Muscle of back (tissue), 11 donors: ENCODE results near the gene DPP8. TPM values are rescaled to one million over a fixed set of nuclear protein-coding genes. Genes with fewer than 3 reads are reported as not detected.
A peak's percentile ranks its signal among the peaks of the same experiment; 100 is the strongest.
"Not testable (repeated sequence)": the region's sequence is repeated elsewhere in the genome, so short reads cannot be mapped to it uniquely, and the experiment has no call there.

Source experiments
- DNase-seq, 3 donors: peaks; one replicate each; pipeline versions ENCODE4 v3.0.0 to v3.0.0-alpha.2; 2013
- polyA plus RNA-seq, 10 donors: library from polyadenylated mRNA; unstranded; fragments of 120-200 nt; gene quantifications; one replicate each; pipeline ENCODE4 v1.2.1, GENCODE V29; 2013; ENCODE audit not compliant: insufficient read length in 10 of 10

The DPP8 gene
- polyA plus RNA-seq, 10 donors = 15.0 to 27.8 (median 20.5) TPM

GRCh38 chr15:65405791-65406423, 111.6 kb downstream of the DPP8 start:
- DNase-seq = no peak

DNA sequence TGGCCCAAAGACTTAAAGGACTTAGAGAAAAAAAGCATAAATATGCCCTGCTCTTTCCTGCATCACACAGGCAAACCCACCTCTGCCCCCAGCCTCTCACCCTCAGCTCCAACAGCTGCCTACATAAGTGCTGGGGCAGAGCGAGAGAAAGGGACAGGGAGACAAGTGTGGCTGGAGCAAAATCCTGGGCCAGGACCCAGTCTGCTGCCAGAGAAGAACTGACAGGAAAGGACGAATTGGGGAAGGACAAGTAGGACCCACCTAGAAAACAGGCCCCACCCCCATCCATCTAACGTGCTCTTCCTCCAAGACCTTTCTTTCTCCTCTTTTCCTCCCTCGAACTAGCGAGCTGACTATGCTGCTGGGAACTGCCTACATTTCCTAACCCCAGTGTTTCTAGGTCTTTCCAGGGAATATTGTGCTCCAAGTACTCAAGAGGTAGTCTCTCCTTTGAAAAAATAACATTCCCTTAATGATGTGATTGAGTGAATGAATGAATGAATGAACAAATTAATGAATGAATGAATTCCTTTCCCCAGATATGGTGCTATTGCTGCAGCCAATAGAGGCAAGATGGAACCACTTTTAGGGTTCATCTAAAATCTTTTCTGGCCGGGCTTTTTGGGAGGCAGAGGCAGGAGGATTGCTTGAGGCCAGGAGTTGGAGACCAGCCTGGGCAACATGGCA, 113.2 kb downstream of the DPP8 start:
- no peak for DNase-seq

GRCh38 chr15:65402961-65403360, 114.5 kb downstream of the DPP8 start:
- peak in 1 of 3 donors; percentile 30 for DNase-seq

DNA sequence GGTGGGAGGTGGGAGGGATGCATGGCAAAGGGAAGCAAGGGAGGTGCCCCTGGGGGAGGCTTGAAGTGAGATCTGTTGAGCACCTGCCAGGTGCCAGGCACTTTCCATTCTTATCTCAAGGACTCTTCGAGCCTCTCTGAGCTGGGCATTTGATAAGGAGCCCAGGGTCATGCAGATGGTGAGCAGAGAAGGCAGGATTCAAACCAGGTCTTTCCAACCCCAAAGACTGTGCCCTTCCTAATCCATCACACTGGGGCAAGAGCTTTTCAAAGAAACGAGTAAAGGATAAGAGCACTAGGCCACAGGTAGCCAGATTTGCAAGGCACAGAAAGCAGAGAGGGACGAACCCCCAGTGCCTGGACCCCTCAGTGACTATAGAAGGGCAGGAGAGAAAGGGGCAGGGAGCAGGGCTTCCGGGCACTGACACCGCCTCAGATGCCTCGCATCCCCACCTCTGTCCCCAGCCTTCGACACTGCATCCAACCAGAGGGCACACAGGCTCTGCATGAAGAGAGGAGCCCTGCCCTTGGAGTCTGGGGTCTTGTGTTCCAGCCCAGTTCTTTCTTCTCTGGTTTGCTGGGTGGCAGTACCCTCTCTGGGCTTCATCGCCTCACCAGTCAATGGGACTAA, 115.8 kb downstream of the DPP8 start:
- DNase-seq = no peak

- DNase-seq = peak in 2 of 3 donors; percentile 82 to 90
Observed at GRCh38 chr15:65400760-65401610, 116.5 kb downstream of the DPP8 start.

DNA sequence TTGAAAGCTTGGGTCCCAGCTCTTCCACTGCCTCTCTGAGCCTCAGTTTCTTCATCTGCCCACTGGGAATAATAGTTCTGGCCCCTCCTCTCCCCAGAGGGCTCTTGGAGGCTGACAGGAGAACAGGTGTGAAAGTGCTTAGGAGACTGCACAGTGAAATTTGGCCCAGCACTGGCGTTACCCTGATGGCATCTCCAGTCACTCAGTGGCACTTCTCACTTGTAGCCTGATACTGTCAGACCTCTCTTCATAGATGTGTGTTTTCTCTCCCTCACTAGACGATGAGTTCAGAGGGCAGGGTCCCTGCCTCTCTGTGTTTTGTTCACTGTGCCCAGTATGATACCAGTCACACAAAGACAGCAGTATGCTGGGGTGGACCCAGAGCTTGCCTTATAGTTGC, 117.5 kb downstream of the DPP8 start:
- DNase-seq = no peak

- no peak for DNase-seq
Observed at GRCh38 chr15:65399001-65399706, 118.3 kb downstream of the DPP8 start.

GRCh38 chr15:65398486-65398885, 119.0 kb downstream of the DPP8 start:
- DNase-seq = not testable (repeated sequence)

GRCh38 chr15:65396965-65397317, 120.5 kb downstream of the DPP8 start:
- DNase-seq = no peak

- no peak for DNase-seq
Observed at GRCh38 chr15:65396283-65396964, 121.1 kb downstream of the DPP8 start.

- no peak for DNase-seq
Observed at GRCh38 chr15:65395567-65396202, 121.8 kb downstream of the DPP8 start.

DNA sequence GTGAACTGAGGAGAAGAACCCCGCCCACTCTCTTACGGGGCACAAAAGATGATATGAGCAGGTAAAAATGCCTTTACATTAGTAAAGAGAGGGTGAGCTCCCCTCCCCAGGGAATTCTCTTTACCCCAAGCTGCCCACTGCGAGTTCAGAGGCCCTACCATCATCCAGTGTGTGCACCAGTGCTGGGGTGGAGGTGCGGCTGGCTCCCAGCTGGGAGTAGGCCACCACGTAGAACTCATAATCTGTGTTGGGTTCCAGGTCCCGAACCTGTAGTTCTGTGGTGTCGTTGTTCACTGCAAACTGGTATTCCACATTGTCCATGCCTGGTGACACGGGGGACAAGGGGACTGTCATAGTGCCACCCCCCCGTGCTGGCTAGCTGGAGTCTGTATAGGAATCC, 122.6 kb downstream of the DPP8 start:
- DNase-seq = no peak

DNA sequence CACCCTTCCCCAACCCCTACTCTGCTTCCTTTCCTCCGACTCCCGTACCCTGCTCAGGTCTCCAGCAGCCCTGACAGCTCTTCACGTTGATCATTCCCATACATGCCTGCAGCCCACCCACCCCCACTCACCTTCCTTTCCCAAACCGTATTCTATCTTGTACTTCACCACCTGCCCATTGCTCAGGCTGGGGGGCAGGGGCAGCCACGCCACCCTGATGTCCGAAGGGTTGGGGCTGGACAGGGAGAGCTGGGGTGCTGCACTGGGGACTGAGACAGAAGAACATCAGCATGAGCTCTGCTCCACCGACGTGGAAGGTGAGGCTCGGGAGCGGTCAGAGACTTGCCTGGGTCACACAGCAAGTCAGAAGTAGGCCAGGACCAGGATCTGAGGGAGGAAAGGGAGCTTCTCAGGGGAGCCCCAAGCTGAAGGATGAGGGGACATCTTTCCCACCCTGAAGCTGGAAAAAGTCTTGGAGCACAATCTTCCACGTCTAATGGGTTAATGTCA, 123.2 kb downstream of the DPP8 start:
- DNase-seq = no peak

DNA sequence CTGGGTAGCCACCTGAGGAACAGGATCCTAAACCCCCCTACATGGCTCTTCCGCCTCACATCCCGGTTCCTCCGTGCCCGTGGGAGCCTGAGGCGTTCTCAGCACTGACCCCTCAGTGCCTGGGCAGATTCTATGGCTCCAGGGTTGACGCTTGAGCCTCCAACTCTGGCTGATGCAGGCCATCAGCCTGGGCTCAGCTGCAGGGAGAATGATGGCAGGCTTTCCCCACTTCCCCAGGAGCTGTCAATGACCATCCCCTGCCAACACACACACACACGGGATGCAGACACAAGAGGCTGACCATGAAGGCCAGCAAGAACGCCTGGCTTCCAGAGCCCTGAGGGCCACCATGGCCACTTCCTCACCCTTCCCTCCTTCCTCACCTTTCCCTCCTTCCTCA, 123.9 kb downstream of the DPP8 start:
- DNase-seq = no peak

DNA sequence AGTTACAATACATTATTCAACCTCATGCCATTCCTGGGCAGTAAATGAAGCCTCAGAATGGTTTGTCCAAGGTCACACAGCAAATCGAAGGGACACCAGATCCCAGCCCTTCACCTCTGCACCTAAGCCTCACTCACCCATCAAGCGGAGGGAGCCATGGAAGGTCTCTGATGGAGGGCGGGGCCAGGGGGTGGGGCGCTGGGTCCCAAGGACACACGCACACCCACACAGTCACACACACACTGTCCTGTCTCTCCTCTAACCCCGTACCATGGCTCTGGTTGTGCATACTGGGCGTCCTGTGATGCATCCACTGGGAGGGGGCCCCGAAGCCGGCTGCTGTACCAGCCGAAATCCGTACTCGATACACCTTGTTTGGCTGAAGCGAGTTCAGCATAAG, 124.4 kb downstream of the DPP8 start:
- DNase-seq = no peak

Other genes with a start within 250 kb of the DPP8 start
- gene PARP16, start 230.8 kb downstream of the DPP8 start, polyA plus RNA-seq = 10 to 100 TPM in 9 of 10 donors, 1 to 10 TPM in 1; 9.3 to 14.1 (median 12.5) TPM
- gene RNU5A-1, start 221.6 kb downstream of the DPP8 start, polyA plus RNA-seq = not detected
- not detected for gene RNU5B-1, start 213.0 kb downstream of the DPP8 start, polyA plus RNA-seq
- 1 to 10 TPM; 1.6 to 3.3 (median 2.8) TPM for gene IGDCC3, start 139.7 kb downstream of the DPP8 start, polyA plus RNA-seq
- 100 to 1,000 TPM in 2 of 10 donors, 10 to 100 TPM in 8; 66.7 to 104 (median 86.6) TPM for gene IGDCC4, start 94.7 kb downstream of the DPP8 start, polyA plus RNA-seq
- 10 to 100 TPM; 32.6 to 63.5 (median 47.9) TPM for gene HACD3, start 12.8 kb upstream of the DPP8 start, polyA plus RNA-seq
- gene INTS14, start 93.4 kb upstream of the DPP8 start, polyA plus RNA-seq = 10 to 100 TPM; 19.6 to 30.7 (median 24.4) TPM
- gene SLC24A1, start 104.2 kb upstream of the DPP8 start, polyA plus RNA-seq = 10 to 100 TPM in 2 of 10 donors, 1 to 10 TPM in 8; 6.8 to 10.8 (median 8.0) TPM